Testis (tissue), 3 donors: ENCODE measurements around the gene GRM5. TPM values are rescaled to one million over a fixed set of nuclear protein-coding genes. Genes with fewer than 3 reads are reported as not detected.

ENCODE experiments used
- DNase-seq: peaks from one replicate; pipeline ENCODE4 v3.0.0-alpha.2; 2019
- H3K27ac ChIP-seq, 2 donors: fragments of 200-600 bp; sonication (generic); one replicate each; pipeline ENCODE4 v1.5.1; 2019
- H3K27me3 ChIP-seq: fragments of 200-600 bp; sonication (generic); one replicate; pipeline ENCODE4 v1.5.1; 2019
- H3K36me3 ChIP-seq: fragments of 200-600 bp; sonication (generic); one replicate; pipeline ENCODE4 v1.5.1; 2017; ENCODE audit warnings: low read depth; ENCODE audit errors: missing control alignments
- H3K4me1 ChIP-seq: fragments of 200-600 bp; sonication (generic); one replicate; pipeline ENCODE4 v1.5.1; 2019
- H3K4me3 ChIP-seq, 2 donors: fragments of 200-600 bp; sonication (generic); one replicate each; pipeline ENCODE4 v1.5.1; 2017 to 2019
- H3K9me3 ChIP-seq: fragments of 200-600 bp; sonication (generic); one replicate; pipeline ENCODE4 v1.5.1; 2017
- CTCF ChIP-seq, 3 experiments: fragments of 450-650 bp in 2 of 3; fragments of 200-600 bp in 1 of 3; sonication (generic) in 1 of 3; IDR thresholded peaks; one replicate each; pipeline ENCODE4 v1.5.1; 2016 to 2019; ENCODE audit warnings: antibody characterized with exemption in 3 of 3, mild to moderate bottlenecking in 2 of 3, moderate library complexity in 1 of 3
- POLR2A ChIP-seq: fragments of 450-650 bp; IDR thresholded peaks from one replicate; pipeline ENCODE4 v1.6.1; 2017; ENCODE audit warnings: antibody characterized with exemption, mild to moderate bottlenecking, moderate library complexity
- WGBS, 2 donors: methylation state at CpG; one replicate each; pipeline ENCODE4 v1.1.5; 2018; 5-methylcytosine and 5-hydroxymethylcytosine counted together
- intact Hi-C: fragments of 100-400 bp; cut with DNase I; formaldehyde crosslinking; loops from one replicate; pipeline ENCODE4 v1.15.1; 2023; ENCODE audit warnings: low total_unique reads
- polyA plus RNA-seq: library from polyadenylated mRNA; stranded (reverse); fragments of 350-450 nt; fragmentation: Illumina TruSeq; extraction: RNeasy Lipid Tissue Mini Kit (QIAGEN cat#74804); gene quantifications from one replicate; pipeline ENCODE4 v1.2.3, GENCODE V29; 2014; ENCODE audit warnings: low read depth, low replicate concordance; ENCODE audit not compliant: insufficient read depth
- total RNA-seq, 2 donors: library from RNA; depleted of rRNA; stranded (reverse); fragments of >200 nt; gene quantifications; one replicate each; pipeline ENCODE4 v1.2.3, GENCODE V29; 2016

Gene GRM5
- total and polyA plus RNA-seq, 3 donors from 2014 or later = 2.3 to 4.9 (median 2.8) TPM

DNA sequence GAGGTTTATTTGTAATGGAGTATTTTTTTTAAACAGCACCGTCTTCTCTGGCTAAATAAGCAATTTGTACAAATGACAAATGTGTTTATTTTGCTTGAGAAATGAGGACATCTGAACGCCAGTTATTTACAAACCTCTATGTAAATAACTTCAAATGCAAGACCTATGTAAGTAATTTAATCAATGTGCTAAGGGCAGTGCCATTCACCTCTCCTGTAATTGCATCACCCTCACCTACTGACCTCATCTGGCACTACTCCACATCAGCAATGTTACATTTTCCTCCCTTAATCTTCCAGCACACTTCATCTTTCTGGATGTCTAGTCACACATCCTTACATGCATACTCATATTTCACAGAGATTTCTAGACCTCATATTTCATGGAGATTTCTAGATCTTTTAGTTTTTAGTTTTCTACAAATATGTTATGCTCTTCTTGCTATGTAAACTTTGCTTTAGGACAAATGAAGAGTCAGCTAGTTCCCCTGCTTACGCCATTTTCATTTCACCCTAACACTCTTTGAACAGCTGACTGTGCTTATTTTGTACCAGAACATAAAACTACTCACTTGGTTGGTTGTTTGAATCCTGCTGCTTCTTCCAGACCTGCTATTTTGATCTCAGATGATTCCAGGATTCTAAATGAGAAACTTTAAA is 238.6 kb downstream of the GRM5 start:
- WGBS, 2 donors = 67 to 71% methylated on average over 3 of the region's 3 CpGs
- TF ChIP-seq POLR2A (no peak), CTCF (IDR thresholded peaks at IDR 0.05) (no peak)
- Histone ChIP-seq H3K27me3 (no peaks in the 10 kb centered on the region), H3K4me3 (no peak overlapping the region), H3K27ac (no peak overlapping the region), H3K36me3 (no peaks in the 10 kb centered on the region), H3K9me3 (no peaks in the 10 kb centered on the region), H3K4me1 (no peaks in the 10 kb centered on the region)
- DNase-seq = no peak
- intact Hi-C loops = no loop called here

DNA sequence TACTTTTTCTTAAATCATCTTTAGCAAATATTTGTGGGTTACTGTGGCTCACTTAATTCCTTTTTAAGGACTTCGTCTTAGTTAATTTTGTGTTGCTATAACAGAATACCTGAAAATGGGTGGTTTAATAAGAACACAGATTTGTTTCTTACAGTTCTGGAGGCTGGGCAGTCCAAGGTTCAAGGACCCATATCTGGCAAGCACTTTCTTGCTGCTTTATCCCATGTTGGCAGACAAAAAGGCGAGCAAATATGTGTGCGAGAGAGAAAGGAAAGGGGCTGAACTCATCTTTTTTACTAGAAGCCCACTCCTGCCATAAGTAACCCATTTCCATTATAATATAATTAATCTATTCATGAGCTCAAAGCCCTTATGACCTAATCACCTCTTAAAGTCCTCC is 246.2 kb downstream of the GRM5 start:
- Histone ChIP-seq H3K27ac (no peak overlapping the region), H3K36me3 (no peaks in the 10 kb centered on the region), H3K4me1 (no peaks in the 10 kb centered on the region), H3K4me3 (no peak overlapping the region), H3K27me3 (no peaks in the 10 kb centered on the region), H3K9me3 (no peaks in the 10 kb centered on the region)
- intact Hi-C loops = no loop called here
- no peak for DNase-seq
- TF ChIP-seq POLR2A (no peak), CTCF (IDR thresholded peaks at IDR 0.05) (no peak)
- WGBS, 2 donors = 46 to 55% methylated on average over 3 of the region's 3 CpGs

GRCh38 chr11:88818978-88819377 is 246.8 kb downstream of the GRM5 start:
- intact Hi-C loops = no loop called here
- Histone ChIP-seq H3K4me3 (no peak overlapping the region), H3K27ac (no peak overlapping the region), H3K9me3 (no peaks in the 10 kb centered on the region), H3K36me3 (no peaks in the 10 kb centered on the region), H3K4me1 (no peaks in the 10 kb centered on the region), H3K27me3 (no peaks in the 10 kb centered on the region)
- no peak for DNase-seq
- TF ChIP-seq CTCF (IDR thresholded peaks at IDR 0.05) (no peak), POLR2A (no peak)

GRCh38 chr11:88815505-88815904 is 250.3 kb downstream of the GRM5 start:
- no peaks in the 10 kb centered on the region for H3K27me3 ChIP-seq
- H3K36me3 ChIP-seq = no peaks in the 10 kb centered on the region
- H3K9me3 ChIP-seq = no peaks in the 10 kb centered on the region
- 36 to 85% methylated on average over 2 to 3 of the region's 3 CpGs for WGBS, 2 donors
- DNase-seq = no peak
- no peak overlapping the region for H3K27ac ChIP-seq
- no peak for TF ChIP-seq CTCF (IDR thresholded peaks at IDR 0.05)
- no peak overlapping the region for H3K4me3 ChIP-seq
- H3K4me1 ChIP-seq = no peaks in the 10 kb centered on the region
- intact Hi-C loops = no loop called here

DNA sequence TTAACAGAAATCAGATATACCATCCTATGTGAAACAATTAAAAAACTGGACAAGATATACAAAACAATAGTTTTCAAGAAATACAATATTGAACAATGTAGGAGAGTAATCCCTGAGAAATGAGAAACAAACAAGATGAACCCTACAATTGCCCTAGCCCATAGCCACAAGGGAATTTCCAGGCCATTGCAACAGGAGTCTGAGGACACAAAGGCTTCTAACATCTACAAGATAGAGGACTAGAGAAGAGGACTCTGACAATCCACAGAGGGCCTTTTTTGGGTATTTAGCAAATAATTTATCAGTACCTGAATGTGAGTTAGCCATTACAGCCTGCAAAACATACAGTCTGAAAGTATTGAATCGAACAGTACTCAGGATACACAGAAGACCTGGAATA is 251.7 kb downstream of the GRM5 start:
- intact Hi-C loops = no loop called here
- no peak for TF ChIP-seq POLR2A
- no peak for TF ChIP-seq CTCF (IDR thresholded peaks at IDR 0.05)
- no peak overlapping the region for H3K4me3 ChIP-seq
- H3K4me1 ChIP-seq = no peaks in the 10 kb centered on the region
- 0% methylated on average over 1 of the region's 1 CpG for WGBS, 2 donors
- no peaks in the 10 kb centered on the region for H3K27me3 ChIP-seq
- no peak for DNase-seq
- H3K9me3 ChIP-seq = no peaks in the 10 kb centered on the region
- H3K27ac ChIP-seq = no peak overlapping the region
- H3K36me3 ChIP-seq = no peaks in the 10 kb centered on the region
